ENCODE measurements around the gene SERTAD4.
"Not testable (repeated sequence)": the region's sequence is repeated elsewhere in the genome, so short reads cannot be mapped to it uniquely, and the experiment has no call there.

SERTAD4 gene

GRCh38 chr1:210232511-210233215 lies at the start of gene SERTAD4:
Gene SERTAD4, plus strand, starts transcription at chr1:210232796. Its CDS starts 5,165 bp downstream, at chr1:210237961.
- Histone ChIP-seq H3K36me3 (no peaks in the 10 kb centered on the region), H3K9me3 (no peaks in the 10 kb centered on the region), H3K4me3 (ENCODE audit: low read depth in 1 of 2, low read length in 1 of 2) (no peak within 1 kb of the TSS), H3K27me3 (peaks cover 100% of the 10 kb centered on the region), H3K4me1 (ENCODE audit: control insufficient read depth in 1 of 2, insufficient read depth in 1 of 2, low read depth in 1 of 2, low read length in 1 of 2) (no peaks in the 10 kb centered on the region), H3K27ac (no peak within 1 kb of the TSS)
- no peak for TF ChIP-seq CTCF (IDR thresholded peaks at IDR 0.05)

- TF ChIP-seq CTCF (IDR thresholded peaks at IDR 0.05): no peak
- no peak overlapping the region for H3K4me3 ChIP-seq (ENCODE audit: low read depth in 1 of 2, low read length in 1 of 2)
- H3K4me1 ChIP-seq (ENCODE audit: control insufficient read depth in 1 of 2, insufficient read depth in 1 of 2, low read depth in 1 of 2, low read length in 1 of 2): no peaks in the 10 kb centered on the region
Measured at GRCh38 chr1:210185063-210185462, 47.5 kb upstream of the SERTAD4 start.

GRCh38 chr1:210187849-210188606 lies 44.6 kb upstream of the SERTAD4 start:
- H3K9me3 ChIP-seq; H3K4me1 ChIP-seq (ENCODE audit: control insufficient read depth in 1 of 2, insufficient read depth in 1 of 2, low read depth in 1 of 2, low read length in 1 of 2); H3K27ac ChIP-seq; H3K4me3 ChIP-seq (ENCODE audit: low read depth in 1 of 2, low read length in 1 of 2); H3K36me3 ChIP-seq; H3K27me3 ChIP-seq: not testable (repeated sequence)

More at GRCh38 chr1:210185063-210185462, 47.5 kb upstream of the SERTAD4 start:
- H3K27ac ChIP-seq: no peak overlapping the region
- H3K27me3 ChIP-seq: no peaks in the 10 kb centered on the region
- no peaks in the 10 kb centered on the region for H3K36me3 ChIP-seq
- no peaks in the 10 kb centered on the region for H3K9me3 ChIP-seq

GRCh38 chr1:210189426-210189825 lies 43.2 kb upstream of the SERTAD4 start:
- no peaks in the 10 kb centered on the region for H3K36me3 ChIP-seq
- H3K27me3 ChIP-seq: no peaks in the 10 kb centered on the region
- no peak overlapping the region for H3K27ac ChIP-seq
- H3K4me1 ChIP-seq (ENCODE audit: control insufficient read depth in 1 of 2, insufficient read depth in 1 of 2, low read depth in 1 of 2, low read length in 1 of 2): no peaks in the 10 kb centered on the region
- H3K9me3 ChIP-seq: no peaks in the 10 kb centered on the region
- TF ChIP-seq CTCF (IDR thresholded peaks at IDR 0.05): no peak
- H3K4me3 ChIP-seq (ENCODE audit: low read depth in 1 of 2, low read length in 1 of 2): no peak overlapping the region

- Histone ChIP-seq H3K4me1 (ENCODE audit: control insufficient read depth in 1 of 2, insufficient read depth in 1 of 2, low read depth in 1 of 2, low read length in 1 of 2) (no peaks in the 10 kb centered on the region), H3K27me3 (no peaks in the 10 kb centered on the region), H3K27ac (no peak overlapping the region), H3K9me3 (no peaks in the 10 kb centered on the region), H3K4me3 (ENCODE audit: low read depth in 1 of 2, low read length in 1 of 2) (no peak overlapping the region), H3K36me3 (no peaks in the 10 kb centered on the region)
- TF ChIP-seq CTCF (IDR thresholded peaks at IDR 0.05): no peak
Measured at GRCh38 chr1:210195635-210196160, 36.9 kb upstream of the SERTAD4 start.

GRCh38 chr1:210196266-210196665 lies 36.3 kb upstream of the SERTAD4 start:
- H3K4me3 ChIP-seq (ENCODE audit: low read depth in 1 of 2, low read length in 1 of 2); H3K4me1 ChIP-seq (ENCODE audit: control insufficient read depth in 1 of 2, insufficient read depth in 1 of 2, low read depth in 1 of 2, low read length in 1 of 2); H3K9me3 ChIP-seq; H3K27ac ChIP-seq; H3K27me3 ChIP-seq; H3K36me3 ChIP-seq: not testable (repeated sequence)
